GM18507 (cell line): ENCODE results near the gene SNTG2.
"Not testable (repeated sequence)": the region's sequence is repeated elsewhere in the genome, so short reads cannot be mapped to it uniquely, and the experiment has no call there.

Experiments used
- DNase-seq: peaks from one replicate; pipeline ENCODE4 v3.0.0; 2011; ENCODE audit warnings: low read depth; ENCODE audit not compliant: insufficient read length; ENCODE audit errors: extremely low spot score
- FAIRE-seq: peaks from 2 replicates; lab custom pipeline; 2011; peaks lifted over from hg19 to GRCh38; lab: Jason Lieb, UNC

SNTG2 gene

GRCh38 chr2:1209246-1209645 lies 258.6 kb downstream of the SNTG2 start:
- no peak for DNase-seq
- no peak for FAIRE-seq

DNA sequence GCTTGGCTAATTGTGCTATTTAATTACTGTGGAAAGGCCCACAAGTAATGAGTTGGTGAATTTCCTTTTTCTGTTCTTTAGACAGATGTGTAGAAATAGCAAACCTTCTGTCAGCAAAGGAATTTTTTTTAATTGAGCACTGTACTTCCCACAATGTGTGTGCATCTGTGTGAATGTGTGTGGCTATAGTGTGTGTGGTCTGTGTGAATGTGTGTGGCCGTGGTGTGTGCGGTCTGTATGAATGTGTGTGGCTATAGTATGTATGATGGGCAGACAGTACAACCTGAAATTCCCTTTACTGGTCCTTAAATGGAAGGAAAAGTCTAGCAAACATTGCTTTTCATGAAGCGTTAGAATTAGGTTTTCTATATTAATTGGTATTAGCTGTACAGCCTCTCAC lies 259.1 kb downstream of the SNTG2 start:
- FAIRE-seq = no peak
- no peak for DNase-seq

GRCh38 chr2:1210352-1210751 lies 259.7 kb downstream of the SNTG2 start:
- FAIRE-seq = no peak
- no peak for DNase-seq

- FAIRE-seq = no peak
These were observed 269.4 kb downstream of the SNTG2 start for GRCh38 chr2:1219901-1220573.

DNA sequence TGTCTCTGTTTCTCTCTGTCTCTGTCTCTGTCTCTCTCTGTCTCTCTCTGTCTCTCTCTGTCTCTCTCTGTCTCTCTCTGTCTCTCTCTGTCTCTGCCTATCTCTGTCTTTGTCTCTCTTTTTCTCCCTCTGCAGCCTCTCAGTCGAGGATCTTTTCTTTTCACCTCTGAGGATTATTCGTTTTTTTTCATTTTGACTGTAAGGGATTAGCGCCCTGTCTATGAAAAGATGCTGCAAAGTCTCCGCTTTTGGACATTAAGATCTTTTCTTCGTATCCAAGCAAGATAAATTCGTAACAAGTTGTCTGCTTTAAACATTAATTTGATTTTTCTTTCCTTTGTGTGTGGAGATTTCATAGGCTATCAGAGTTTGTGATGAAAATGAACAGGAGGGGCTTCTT lies 271.4 kb downstream of the SNTG2 start:
- DNase-seq = no peak
- FAIRE-seq = no peak

More at GRCh38 chr2:1219901-1220573, 269.4 kb downstream of the SNTG2 start:
- no peak for DNase-seq

DNA sequence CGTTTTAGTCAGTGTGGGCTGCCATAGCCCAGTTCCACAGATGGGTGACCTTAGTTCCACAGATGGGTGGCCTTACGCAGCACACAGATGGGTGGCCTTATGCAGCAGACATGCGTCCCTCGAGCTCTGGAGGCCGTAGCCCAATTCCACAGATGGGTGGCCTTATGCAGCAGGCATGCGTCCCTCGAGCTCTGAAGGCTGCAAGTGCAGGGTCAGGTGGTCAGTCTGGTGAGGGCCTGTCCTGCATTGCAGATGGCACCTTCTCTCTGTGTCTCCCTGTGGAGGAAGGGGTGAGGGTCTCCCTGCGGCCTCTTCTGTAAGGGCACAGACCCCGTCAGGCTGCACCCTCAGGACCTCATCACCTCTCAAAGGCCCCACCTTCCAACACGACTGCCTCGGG lies 273.1 kb downstream of the SNTG2 start:
- FAIRE-seq = no peak
- no peak for DNase-seq

DNA sequence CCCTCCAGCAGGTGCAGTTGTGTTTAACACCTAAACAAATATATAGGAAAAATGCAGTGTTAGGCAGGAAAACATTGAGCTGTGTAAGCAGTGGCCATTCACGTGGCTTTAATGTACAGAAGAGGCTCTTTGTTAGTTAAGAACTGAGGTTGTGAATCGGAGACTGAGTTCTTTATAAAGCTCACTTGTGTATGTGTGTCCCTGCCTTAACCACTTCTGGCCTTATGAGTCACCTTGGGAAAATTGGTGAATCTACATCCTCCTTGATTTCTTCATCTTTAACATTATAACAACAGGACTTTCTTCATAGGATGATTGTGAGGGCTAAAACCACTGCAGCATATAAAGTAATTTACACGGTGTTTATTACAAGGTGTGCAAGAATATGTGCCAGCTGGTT lies 274.3 kb downstream of the SNTG2 start:
- DNase-seq (no peak), FAIRE-seq (no peak)

DNA sequence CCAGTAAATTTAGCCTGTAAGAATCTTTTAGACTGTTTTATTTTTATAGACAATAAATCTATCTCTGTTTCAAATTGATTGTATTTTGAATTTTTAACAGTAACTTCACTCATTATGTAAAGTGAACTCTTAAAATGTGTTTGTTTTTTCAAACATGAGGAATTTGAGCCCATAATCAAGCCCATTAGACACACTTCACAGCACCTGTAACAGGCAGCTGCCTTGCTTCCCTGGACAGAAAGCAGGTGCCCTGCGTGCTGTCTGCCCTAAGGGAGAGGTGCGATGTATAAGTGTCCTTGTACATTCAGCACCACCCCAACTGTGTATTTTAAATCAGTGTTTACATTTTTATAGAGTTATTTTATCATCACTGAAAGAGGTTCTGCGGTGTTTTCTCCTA lies 276.1 kb downstream of the SNTG2 start:
- no peak for DNase-seq
- no peak for FAIRE-seq

- no peak for DNase-seq
- FAIRE-seq = no peak
These were observed 276.7 kb downstream of the SNTG2 start for GRCh38 chr2:1227274-1227900.

- not testable (repeated sequence) for DNase-seq, FAIRE-seq
These were observed 278.9 kb downstream of the SNTG2 start for GRCh38 chr2:1229596-1229995.

- no peak for FAIRE-seq
These were observed 279.7 kb downstream of the SNTG2 start for GRCh38 chr2:1230155-1230893.

GRCh38 chr2:1231466-1232063 lies 280.9 kb downstream of the SNTG2 start:
- no peak for DNase-seq
- FAIRE-seq = no peak

More at GRCh38 chr2:1230155-1230893, 279.7 kb downstream of the SNTG2 start:
- DNase-seq = no peak

DNA sequence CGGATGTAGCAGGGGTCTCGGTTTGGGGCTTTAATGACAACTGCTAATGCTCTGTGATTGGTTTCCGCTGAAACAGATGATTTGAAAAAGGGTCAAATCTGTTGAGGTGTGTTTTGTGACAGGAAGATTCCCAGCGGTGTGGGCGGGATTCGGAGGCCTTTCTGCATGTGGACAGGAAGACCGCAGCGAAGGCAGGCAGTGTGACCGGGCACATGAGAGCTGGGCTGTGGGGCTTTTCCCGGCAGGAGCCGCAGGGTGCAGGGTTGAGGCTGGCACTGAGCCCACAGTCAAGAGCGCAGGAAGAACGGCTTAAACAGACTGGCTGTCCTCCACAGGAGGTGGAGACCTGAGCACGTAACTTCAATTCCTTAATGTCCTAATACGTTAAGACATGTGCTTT lies 282.6 kb downstream of the SNTG2 start:
- DNase-seq = no peak
- FAIRE-seq = no peak

- FAIRE-seq = no peak
- DNase-seq = no peak
These were observed 284.2 kb downstream of the SNTG2 start for GRCh38 chr2:1234731-1235308.

GRCh38 chr2:1235806-1236205 lies 285.2 kb downstream of the SNTG2 start:
- DNase-seq = no peak
- FAIRE-seq = no peak

GRCh38 chr2:1236606-1237005 lies 286.0 kb downstream of the SNTG2 start:
- no peak for FAIRE-seq
- no peak for DNase-seq

DNA sequence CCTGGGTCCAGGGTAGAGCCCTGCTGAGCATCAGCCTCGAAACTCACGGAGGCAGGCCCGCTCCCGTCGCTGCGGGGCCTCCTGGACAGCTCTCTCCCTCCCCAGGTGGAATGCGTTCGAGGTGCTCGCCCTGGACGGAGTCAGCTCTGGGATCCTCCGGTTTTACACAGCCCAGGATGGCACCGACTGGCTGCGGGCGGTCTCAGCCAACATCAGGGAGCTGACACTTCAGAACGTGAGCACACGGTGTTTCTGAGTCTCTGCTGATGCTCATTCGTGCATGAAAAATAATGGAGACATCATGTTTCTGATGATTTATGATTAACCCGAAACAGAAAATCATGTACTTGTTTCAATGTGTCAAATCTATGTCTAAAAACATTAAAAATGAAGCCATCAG lies 287.1 kb downstream of the SNTG2 start:
- DNase-seq (no peak), FAIRE-seq (no peak)

DNA sequence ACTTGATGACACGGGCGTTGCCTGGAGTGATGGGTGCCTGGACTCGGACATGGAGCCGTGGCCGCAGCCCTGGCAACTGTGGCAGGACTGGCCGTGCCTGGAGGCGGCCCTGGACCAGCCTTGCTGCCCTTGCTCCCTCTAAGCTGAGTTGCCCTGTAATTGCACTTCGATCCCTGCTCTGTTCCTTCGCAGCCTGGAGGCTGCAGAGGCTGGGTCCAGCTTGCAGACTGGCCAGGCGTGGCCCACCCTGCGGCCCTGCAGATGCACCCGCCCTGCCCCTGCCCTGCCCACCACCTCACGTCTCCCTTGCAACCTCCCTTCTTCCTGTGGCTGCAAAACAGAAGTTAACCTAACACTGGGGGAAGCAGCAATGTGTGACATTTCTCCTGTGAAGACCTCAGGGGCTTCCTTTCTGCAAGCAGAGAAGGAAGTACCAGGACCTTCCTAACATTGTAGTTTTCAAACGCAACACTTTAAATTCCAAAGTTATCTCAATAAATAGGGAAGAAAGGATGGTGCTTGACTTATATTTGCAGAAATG lies 288.0 kb downstream of the SNTG2 start:
- FAIRE-seq = no peak
- DNase-seq = no peak

- FAIRE-seq = no peak
- no peak for DNase-seq
These were observed 294.5 kb downstream of the SNTG2 start for GRCh38 chr2:1245193-1245592.

- no peak for FAIRE-seq
These were observed 295.6 kb downstream of the SNTG2 start for GRCh38 chr2:1246239-1246638.

More at GRCh38 chr2:1246239-1246638, 295.6 kb downstream of the SNTG2 start:
- DNase-seq = no peak
